GM23338 (cell line): ENCODE results near the gene JMJD1C. TPM values are rescaled to one million over a fixed set of nuclear protein-coding genes. Genes with fewer than 3 reads are reported as not detected.

Experiments used
- ATAC-seq: fragments of 200-7000 bp; cut with Tn5 transposase; 3 replicates; pipeline ENCODE4 v1.9.1; 2020
- DNase-seq: peaks from one replicate; pipeline ENCODE4 v3.0.0-alpha.2; 2015; ENCODE audit warnings: low spot score
- H2AFZ ChIP-seq: fragments of 200-600 bp; sonication (generic); 2 replicates; pipeline ENCODE4 v1.8.0; 2016; ENCODE audit warnings: antibody characterized with exemption, mild to moderate bottlenecking, moderate library complexity
- H3F3A ChIP-seq: fragments of 200-600 bp; sonication (generic); replicated peaks from 2 replicates; pipeline ENCODE4 v1.8.0; 2017; ENCODE audit warnings: antibody characterized with exemption, mixed run types, low read depth
- H3K27ac ChIP-seq: fragments of 200-600 bp; sonication (generic); 2 replicates; pipeline ENCODE4 v1.6.1; 2016; ENCODE audit warnings: low read depth
- H3K27me3 ChIP-seq: fragments of 200-600 bp; sonication (generic); 2 replicates; pipeline ENCODE4 v1.8.0; 2016; ENCODE audit warnings: mild to moderate bottlenecking, mixed run types, moderate library complexity; ENCODE audit not compliant: insufficient read depth
- H3K36me3 ChIP-seq: fragments of 200-600 bp; sonication (generic); 2 replicates; pipeline ENCODE4 v1.8.0; 2016; ENCODE audit warnings: mild to moderate bottlenecking; ENCODE audit not compliant: insufficient read depth
- H3K4me1 ChIP-seq: fragments of 200-600 bp; sonication (generic); 2 replicates; pipeline ENCODE4 v1.8.0; 2016; ENCODE audit warnings: mild to moderate bottlenecking, moderate library complexity; ENCODE audit not compliant: insufficient read depth
- H3K4me2 ChIP-seq: fragments of 200-600 bp; sonication (generic); 2 replicates; pipeline ENCODE4 v1.7.1; 2017; ENCODE audit warnings: mixed run types
- H3K4me3 ChIP-seq: fragments of 200-600 bp; sonication (generic); 2 replicates; pipeline ENCODE4 v1.6.1; 2016; ENCODE audit warnings: mixed run types
- H3K79me2 ChIP-seq: fragments of 200-600 bp; sonication (generic); replicated peaks from 2 replicates; pipeline ENCODE4 v1.8.0; 2017; ENCODE audit warnings: mild to moderate bottlenecking; ENCODE audit not compliant: insufficient read depth
- H3K9me2 ChIP-seq: fragments of 200-600 bp; sonication (generic); 2 replicates; pipeline ENCODE4 v1.8.0; 2017; ENCODE audit not compliant: insufficient read depth
- H4K20me1 ChIP-seq: fragments of 200-600 bp; sonication (generic); replicated peaks from 2 replicates; pipeline ENCODE4 v1.8.0; 2017; ENCODE audit warnings: mild to moderate bottlenecking; ENCODE audit not compliant: insufficient read depth
- H3K27ac Mint-ChIP-seq: 2 replicates; pipeline ENCODE4 v1.8.0; 2020; ENCODE audit warnings: inconsistent platforms, mild to moderate bottlenecking, moderate library complexity, mixed read lengths
- H3K27me3 Mint-ChIP-seq: 3 replicates; pipeline ENCODE4 v1.8.0; 2022; ENCODE audit warnings: low read depth, mild to moderate bottlenecking, moderate library complexity, mixed read lengths, inconsistent platforms; ENCODE audit not compliant: insufficient read depth, poor library complexity
- H3K36me3 Mint-ChIP-seq: 3 replicates; pipeline ENCODE4 v1.8.0; 2021; ENCODE audit warnings: low read depth, mild to moderate bottlenecking, inconsistent platforms, moderate library complexity, mixed read lengths
- H3K4me1 Mint-ChIP-seq: 3 replicates; pipeline ENCODE4 v1.8.0; 2020; ENCODE audit warnings: mild to moderate bottlenecking, inconsistent platforms, mixed read lengths
- H3K4me3 Mint-ChIP-seq: 3 replicates; pipeline ENCODE4 v1.8.0; 2021; ENCODE audit warnings: moderate library complexity, mild to moderate bottlenecking, inconsistent platforms, mixed read lengths
- H3K9me3 Mint-ChIP-seq: 3 replicates; pipeline ENCODE4 v1.8.0; 2020; ENCODE audit warnings: moderate library complexity, mild to moderate bottlenecking, inconsistent platforms, mixed read lengths
- EZH2 ChIP-seq: fragments of 200-600 bp; sonication (generic); IDR thresholded peaks from one replicate; pipeline ENCODE4 v1.8.0; 2017; ENCODE audit warnings: antibody characterized with exemption, mild to moderate bottlenecking, low read depth; ENCODE audit not compliant: unreplicated experiment
- EZH2phosphoT487 ChIP-seq: fragments of 200-600 bp; sonication (generic); IDR thresholded peaks from one replicate; pipeline ENCODE4 v1.8.1; 2018; ENCODE audit warnings: antibody characterized with exemption; ENCODE audit not compliant: unreplicated experiment
- POLR2AphosphoS5 ChIP-seq: IDR thresholded peaks from 2 replicates; pipeline ENCODE4 v1.6.1; 2016; ENCODE audit warnings: antibody characterized with exemption, low read depth
- polyA plus RNA-seq: library from polyadenylated mRNA; unstranded; fragments of >200 nt; fragmentation: Nextera tagmentation; extraction: Ambion mirVana; gene quantifications from 2 replicates; pipeline ENCODE4 v1.2.1, GENCODE V29; 2016
- total RNA-seq: library from RNA; depleted of rRNA; stranded (reverse); fragments of >200 nt; shearing (Covaris generic); gene quantifications from 2 replicates; pipeline ENCODE4 v1.2.3, GENCODE V29; 2014
- TF ChIP-seq, protein P1 (sequence below): fragments of 250-450 bp; sonication (Bioruptor Pico); IDR thresholded peaks from 2 replicates; pipeline ENCODE4 v1.5.0; 2020; ENCODE audit warnings: mild to moderate bottlenecking, moderate library complexity

Gene JMJD1C
- total and polyA plus RNA-seq, 2 experiments from 2014 or later, result 333 to 435 TPM

DNA sequence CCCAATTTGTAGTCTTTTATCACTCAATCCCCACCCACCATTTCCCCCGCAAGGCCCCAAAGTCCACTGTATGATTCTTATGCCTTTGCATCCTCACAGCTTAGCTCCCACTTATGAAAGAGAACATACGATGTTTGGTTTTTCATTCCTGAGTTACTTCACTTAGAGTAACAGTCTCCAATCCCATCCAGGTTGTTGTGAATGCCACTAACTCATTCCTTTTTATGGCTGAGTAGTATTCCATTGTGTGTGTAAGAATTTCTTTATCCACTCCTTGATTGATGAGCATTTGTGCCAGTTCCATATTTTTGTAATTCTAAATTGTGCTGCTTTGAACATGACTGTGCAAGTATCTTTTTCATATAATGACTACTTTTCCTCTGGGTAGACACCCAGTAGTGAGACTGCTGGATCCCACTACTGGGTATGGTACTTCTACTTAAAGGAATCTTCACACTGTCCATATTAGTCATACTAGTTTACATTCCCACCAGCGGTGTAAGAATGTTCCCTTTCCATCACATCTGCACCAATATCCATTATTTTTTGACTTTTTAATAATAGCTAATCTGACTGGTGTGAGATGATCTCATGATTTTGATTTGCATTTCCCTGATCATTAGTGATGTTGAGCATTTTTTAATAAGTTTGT lies 152.6 kb downstream of the JMJD1C start:
- Histone ChIP-seq H3K36me3 (no peaks in the 10 kb centered on the region), H3K9me2 (no peaks in the 10 kb centered on the region; the same call in 1 of the 2 replicates), H3F3A (no peaks in the 10 kb centered on the region), H3K4me3 (no peak overlapping the region), H3K79me2 (peaks cover 28% of the 10 kb centered on the region), H2AFZ (no peak overlapping the region), H3K27ac (no peak overlapping the region), H3K27me3 (no peaks in the 10 kb centered on the region), H3K4me2 (no peak overlapping the region), H4K20me1 (no peaks in the 10 kb centered on the region), H3K4me1 (no peaks in the 10 kb centered on the region)
- TF ChIP-seq POLR2AphosphoS5, result no peak
- TF ChIP-seq EZH2phosphoT487, result no peak
- no peak for TF ChIP-seq EZH2
- Mint-ChIP-seq H3K27ac (no peak overlapping the region), H3K9me3 (no peaks in the 10 kb centered on the region), H3K4me1 (no peaks in the 10 kb centered on the region; the same call in none of the 3 replicates), H3K27me3 (peaks cover 4% of the 10 kb centered on the region), H3K4me3 (no peak overlapping the region), H3K36me3 (no peaks in the 10 kb centered on the region)
- no peak for DNase-seq
- ATAC-seq, result no peak

DNA sequence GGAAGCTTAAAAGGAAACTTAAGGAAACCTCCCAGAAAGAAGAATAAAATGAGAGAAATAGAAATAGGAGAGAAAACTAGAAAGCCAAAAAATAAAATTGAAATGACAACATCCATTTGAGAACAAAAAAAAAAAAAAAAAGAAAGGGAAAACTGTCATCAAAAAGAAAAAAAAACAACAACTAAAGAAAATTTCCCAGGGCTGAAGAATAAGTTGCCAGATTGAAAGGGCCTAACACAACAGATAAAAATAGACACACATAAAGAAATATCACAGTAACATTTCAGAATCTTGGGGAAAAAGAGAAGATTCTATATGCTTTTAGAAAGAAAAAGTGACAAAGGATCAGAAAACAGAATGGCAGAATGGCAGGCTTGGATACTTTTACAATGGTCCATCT lies 157.1 kb downstream of the JMJD1C start:
- no peak for ATAC-seq
- no peaks in the 10 kb centered on the region for H3K9me3 Mint-ChIP-seq

More for the DNA sequence above, 157.1 kb downstream of the JMJD1C start:
- H3K4me3 Mint-ChIP-seq, result no peak overlapping the region
- H3K4me1 Mint-ChIP-seq, result no peaks in the 10 kb centered on the region; the same call in 1 of the 3 replicates
- Histone ChIP-seq H3K4me1 (no peaks in the 10 kb centered on the region), H3K36me3 (no peaks in the 10 kb centered on the region), H3F3A (no peaks in the 10 kb centered on the region), H2AFZ (no peak overlapping the region), H3K79me2 (peaks cover 46% of the 10 kb centered on the region), H3K4me3 (no peak overlapping the region), H3K27me3 (no peaks in the 10 kb centered on the region), H4K20me1 (no peaks in the 10 kb centered on the region), H3K4me2 (no peak overlapping the region), H3K9me2 (no peaks in the 10 kb centered on the region; the same call in 1 of the 2 replicates), H3K27ac (no peak overlapping the region)
- no peak for DNase-seq
- H3K36me3 Mint-ChIP-seq, result no peaks in the 10 kb centered on the region
- TF ChIP-seq, protein P1, sequence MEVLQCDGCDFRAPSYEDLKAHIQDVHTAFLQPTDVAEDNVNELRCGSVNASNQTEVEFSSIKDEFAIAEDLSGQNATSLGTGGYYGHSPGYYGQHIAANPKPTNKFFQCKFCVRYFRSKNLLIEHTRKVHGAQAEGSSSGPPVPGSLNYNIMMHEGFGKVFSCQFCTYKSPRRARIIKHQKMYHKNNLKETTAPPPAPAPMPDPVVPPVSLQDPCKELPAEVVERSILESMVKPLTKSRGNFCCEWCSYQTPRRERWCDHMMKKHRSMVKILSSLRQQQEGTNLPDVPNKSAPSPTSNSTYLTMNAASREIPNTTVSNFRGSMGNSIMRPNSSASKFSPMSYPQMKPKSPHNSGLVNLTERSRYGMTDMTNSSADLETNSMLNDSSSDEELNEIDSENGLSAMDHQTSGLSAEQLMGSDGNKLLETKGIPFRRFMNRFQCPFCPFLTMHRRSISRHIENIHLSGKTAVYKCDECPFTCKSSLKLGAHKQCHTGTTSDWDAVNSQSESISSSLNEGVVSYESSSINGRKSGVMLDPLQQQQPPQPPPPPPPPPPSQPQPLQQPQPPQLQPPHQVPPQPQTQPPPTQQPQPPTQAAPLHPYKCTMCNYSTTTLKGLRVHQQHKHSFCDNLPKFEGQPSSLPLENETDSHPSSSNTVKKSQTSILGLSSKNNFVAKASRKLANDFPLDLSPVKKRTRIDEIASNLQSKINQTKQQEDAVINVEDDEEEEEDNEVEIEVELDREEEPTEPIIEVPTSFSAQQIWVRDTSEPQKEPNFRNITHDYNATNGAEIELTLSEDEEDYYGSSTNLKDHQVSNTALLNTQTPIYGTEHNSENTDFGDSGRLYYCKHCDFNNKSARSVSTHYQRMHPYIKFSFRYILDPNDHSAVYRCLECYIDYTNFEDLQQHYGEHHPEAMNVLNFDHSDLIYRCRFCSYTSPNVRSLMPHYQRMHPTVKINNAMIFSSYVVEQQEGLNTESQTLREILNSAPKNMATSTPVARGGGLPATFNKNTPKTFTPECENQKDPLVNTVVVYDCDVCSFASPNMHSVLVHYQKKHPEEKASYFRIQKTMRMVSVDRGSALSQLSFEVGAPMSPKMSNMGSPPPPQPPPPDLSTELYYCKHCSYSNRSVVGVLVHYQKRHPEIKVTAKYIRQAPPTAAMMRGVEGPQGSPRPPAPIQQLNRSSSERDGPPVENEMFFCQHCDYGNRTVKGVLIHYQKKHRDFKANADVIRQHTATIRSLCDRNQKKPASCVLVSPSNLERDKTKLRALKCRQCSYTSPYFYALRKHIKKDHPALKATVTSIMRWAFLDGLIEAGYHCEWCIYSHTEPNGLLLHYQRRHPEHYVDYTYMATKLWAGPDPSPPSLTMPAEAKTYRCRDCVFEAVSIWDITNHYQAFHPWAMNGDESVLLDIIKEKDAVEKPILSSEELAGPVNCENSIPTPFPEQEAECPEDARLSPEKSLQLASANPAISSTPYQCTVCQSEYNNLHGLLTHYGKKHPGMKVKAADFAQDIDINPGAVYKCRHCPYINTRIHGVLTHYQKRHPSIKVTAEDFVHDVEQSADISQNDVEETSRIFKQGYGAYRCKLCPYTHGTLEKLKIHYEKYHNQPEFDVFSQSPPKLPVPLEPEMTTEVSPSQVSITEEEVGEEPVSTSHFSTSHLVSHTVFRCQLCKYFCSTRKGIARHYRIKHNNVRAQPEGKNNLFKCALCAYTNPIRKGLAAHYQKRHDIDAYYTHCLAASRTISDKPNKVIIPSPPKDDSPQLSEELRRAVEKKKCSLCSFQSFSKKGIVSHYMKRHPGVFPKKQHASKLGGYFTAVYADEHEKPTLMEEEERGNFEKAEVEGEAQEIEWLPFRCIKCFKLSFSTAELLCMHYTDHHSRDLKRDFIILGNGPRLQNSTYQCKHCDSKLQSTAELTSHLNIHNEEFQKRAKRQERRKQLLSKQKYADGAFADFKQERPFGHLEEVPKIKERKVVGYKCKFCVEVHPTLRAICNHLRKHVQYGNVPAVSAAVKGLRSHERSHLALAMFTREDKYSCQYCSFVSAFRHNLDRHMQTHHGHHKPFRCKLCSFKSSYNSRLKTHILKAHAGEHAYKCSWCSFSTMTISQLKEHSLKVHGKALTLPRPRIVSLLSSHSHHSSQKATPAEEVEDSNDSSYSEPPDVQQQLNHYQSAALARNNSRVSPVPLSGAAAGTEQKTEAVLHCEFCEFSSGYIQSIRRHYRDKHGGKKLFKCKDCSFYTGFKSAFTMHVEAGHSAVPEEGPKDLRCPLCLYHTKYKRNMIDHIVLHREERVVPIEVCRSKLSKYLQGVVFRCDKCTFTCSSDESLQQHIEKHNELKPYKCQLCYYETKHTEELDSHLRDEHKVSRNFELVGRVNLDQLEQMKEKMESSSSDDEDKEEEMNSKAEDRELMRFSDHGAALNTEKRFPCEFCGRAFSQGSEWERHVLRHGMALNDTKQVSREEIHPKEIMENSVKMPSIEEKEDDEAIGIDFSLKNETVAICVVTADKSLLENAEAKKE, result no peak
- no peak overlapping the region; the same call in 1 of the 2 replicates for H3K27ac Mint-ChIP-seq
- no peaks in the 10 kb centered on the region for H3K27me3 Mint-ChIP-seq
